Vagina (tissue), 2 donors: ENCODE results near the gene SLC39A11. TPM values are rescaled to one million over a fixed set of nuclear protein-coding genes. Genes with fewer than 3 reads are reported as not detected.
A peak's percentile ranks its signal among the peaks of the same experiment; 100 is the strongest.
"Not testable (repeated sequence)": the region's sequence is repeated elsewhere in the genome, so short reads cannot be mapped to it uniquely, and the experiment has no call there.

Source experiments
- DNase-seq, 2 donors: peaks; one replicate each; pipeline ENCODE4 v3.0.0-alpha.2; 2017; ENCODE audit errors: extremely low spot score in 2 of 2
- H3K27ac ChIP-seq: fragments of 200-600 bp; sonication (generic); one replicate; pipeline ENCODE4 v1.5.1; 2019
- H3K27me3 ChIP-seq: fragments of 200-600 bp; sonication (generic); one replicate; pipeline ENCODE4 v1.5.1; 2019
- H3K36me3 ChIP-seq, 2 donors: fragments of 200-600 bp; sonication (generic); one replicate each; pipeline ENCODE4 v1.5.1; 2017 to 2019
- H3K4me1 ChIP-seq: fragments of 200-600 bp; sonication (generic); one replicate; pipeline ENCODE4 v1.5.1; 2019
- H3K4me3 ChIP-seq, 2 donors: fragments of 200-600 bp; sonication (generic); 1 replicate in 1 of 2; 2 replicates in 1 of 2; pipeline ENCODE4 v1.5.1; 2016 to 2019
- H3K9me3 ChIP-seq: fragments of 200-600 bp; sonication (generic); one replicate; pipeline ENCODE4 v1.5.1; 2019
- POLR2A ChIP-seq, 2 donors: fragments of 450-650 bp; IDR thresholded peaks; one replicate each; pipeline ENCODE4 v1.6.1; 2017; ENCODE audit warnings: antibody characterized with exemption in 2 of 2, mild to moderate bottlenecking in 2 of 2, moderate library complexity in 2 of 2
- POLR2AphosphoS5 ChIP-seq, 2 donors: sonication (generic); formaldehyde crosslinking; IDR thresholded peaks; one replicate each; pipeline ENCODE4 v1.9.0; 2017; ENCODE audit warnings: antibody characterized with exemption in 2 of 2, mild to moderate bottlenecking in 2 of 2, low read depth in 1 of 2; ENCODE audit not compliant: insufficient read depth in 1 of 2
- intact Hi-C: fragments of 100-400 bp; cut with DNase I; formaldehyde crosslinking; loops from one replicate; pipeline ENCODE4 v1.15.1; 2023
- total RNA-seq: library from RNA; depleted of rRNA; stranded (reverse); fragments of >200 nt; gene quantifications from one replicate; pipeline ENCODE4 v1.2.3, GENCODE V29; 2016
- TF ChIP-seq, protein P1 (sequence below), 3 experiments: fragments of 450-650 bp in 2 of 3; fragments of 200-600 bp in 1 of 3; sonication (generic) in 1 of 3; IDR thresholded peaks; one replicate each; pipeline ENCODE4 v1.5.1; 2017 to 2019; ENCODE audit warnings: antibody characterized with exemption in 3 of 3, mild to moderate bottlenecking in 2 of 3, moderate library complexity in 2 of 3

The SLC39A11 gene
- total RNA-seq, 1 donor from 2014 or later = 22.6 TPM

- intact Hi-C loops = no loop called here
- no peak for DNase-seq
- H3K36me3 ChIP-seq = peaks cover 0 to 6% of the 10 kb centered on the region in 2 donors
- no peaks in the 10 kb centered on the region for H3K9me3 ChIP-seq
- peak overlapping the region; percentile 17 for H3K27ac ChIP-seq
- no peaks in the 10 kb centered on the region for H3K27me3 ChIP-seq
- TF ChIP-seq POLR2AphosphoS5 (IDR thresholded peaks at IDR 0.05; ENCODE audit: insufficient read depth in 1 of 2, low read depth in 1 of 2) = no peak
- TF ChIP-seq, protein P1, sequence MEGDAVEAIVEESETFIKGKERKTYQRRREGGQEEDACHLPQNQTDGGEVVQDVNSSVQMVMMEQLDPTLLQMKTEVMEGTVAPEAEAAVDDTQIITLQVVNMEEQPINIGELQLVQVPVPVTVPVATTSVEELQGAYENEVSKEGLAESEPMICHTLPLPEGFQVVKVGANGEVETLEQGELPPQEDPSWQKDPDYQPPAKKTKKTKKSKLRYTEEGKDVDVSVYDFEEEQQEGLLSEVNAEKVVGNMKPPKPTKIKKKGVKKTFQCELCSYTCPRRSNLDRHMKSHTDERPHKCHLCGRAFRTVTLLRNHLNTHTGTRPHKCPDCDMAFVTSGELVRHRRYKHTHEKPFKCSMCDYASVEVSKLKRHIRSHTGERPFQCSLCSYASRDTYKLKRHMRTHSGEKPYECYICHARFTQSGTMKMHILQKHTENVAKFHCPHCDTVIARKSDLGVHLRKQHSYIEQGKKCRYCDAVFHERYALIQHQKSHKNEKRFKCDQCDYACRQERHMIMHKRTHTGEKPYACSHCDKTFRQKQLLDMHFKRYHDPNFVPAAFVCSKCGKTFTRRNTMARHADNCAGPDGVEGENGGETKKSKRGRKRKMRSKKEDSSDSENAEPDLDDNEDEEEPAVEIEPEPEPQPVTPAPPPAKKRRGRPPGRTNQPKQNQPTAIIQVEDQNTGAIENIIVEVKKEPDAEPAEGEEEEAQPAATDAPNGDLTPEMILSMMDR (IDR thresholded peaks at IDR 0.05) = no peak
- TF ChIP-seq POLR2A (IDR thresholded peaks at IDR 0.05) = no peak
- peaks cover 40% of the 10 kb centered on the region for H3K4me1 ChIP-seq
- no peak overlapping the region for H3K4me3 ChIP-seq
Measured at GRCh38 chr17:73069164-73069770, 23.2 kb downstream of the SLC39A11 start.

DNA sequence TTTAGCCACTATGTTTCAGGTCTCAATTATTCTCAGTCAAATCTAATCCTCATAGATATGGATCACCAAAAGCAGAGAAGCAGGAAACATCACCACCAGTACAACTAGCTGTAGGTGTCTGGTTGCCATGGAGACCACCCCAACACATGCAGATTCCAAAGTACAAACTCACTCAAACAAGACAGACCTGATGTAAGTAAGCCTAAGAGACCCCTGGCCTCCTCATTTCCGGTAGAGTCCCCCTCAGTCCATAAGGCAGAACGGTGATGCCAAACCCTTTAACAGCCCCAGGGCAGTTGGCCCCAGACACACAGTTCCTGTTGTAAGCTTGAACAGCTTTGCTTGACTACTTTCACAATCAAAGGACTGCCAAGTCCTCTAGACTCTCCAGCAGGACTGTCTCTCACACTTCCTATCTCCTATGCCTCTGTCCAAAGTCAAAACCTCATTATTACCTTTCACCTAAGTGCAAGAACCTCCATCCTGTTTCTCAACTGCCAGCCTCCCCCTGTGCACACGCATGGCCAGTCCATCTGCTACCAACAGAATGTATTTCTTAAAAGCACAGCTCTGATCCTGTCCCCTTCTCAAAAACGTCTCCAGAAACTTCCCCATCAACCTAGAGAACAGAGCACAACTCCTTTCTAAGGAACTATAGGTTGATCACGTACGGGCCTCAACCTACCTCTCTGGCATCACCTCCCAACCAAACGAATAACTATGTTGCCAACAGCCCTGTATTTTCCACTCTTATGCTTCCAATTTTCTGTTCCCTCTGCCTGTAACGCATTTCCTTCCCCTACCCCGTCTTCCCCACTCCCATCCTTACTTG lies 23.9 kb downstream of the SLC39A11 start:
- H3K27me3 ChIP-seq = no peaks in the 10 kb centered on the region
- H3K4me3 ChIP-seq = no peak overlapping the region
- DNase-seq = no peak
- H3K27ac ChIP-seq = peak overlapping the region; percentile 17
- H3K4me1 ChIP-seq = peaks cover 40% of the 10 kb centered on the region
- intact Hi-C loops = no loop called here
- no peaks in the 10 kb centered on the region for H3K9me3 ChIP-seq
- no peak for TF ChIP-seq POLR2AphosphoS5 (IDR thresholded peaks at IDR 0.05; ENCODE audit: insufficient read depth in 1 of 2, low read depth in 1 of 2)
- TF ChIP-seq, protein P1 (IDR thresholded peaks at IDR 0.05) = no peak
- no peak for TF ChIP-seq POLR2A (IDR thresholded peaks at IDR 0.05)
- H3K36me3 ChIP-seq = peaks cover 0 to 6% of the 10 kb centered on the region in 2 donors

DNA sequence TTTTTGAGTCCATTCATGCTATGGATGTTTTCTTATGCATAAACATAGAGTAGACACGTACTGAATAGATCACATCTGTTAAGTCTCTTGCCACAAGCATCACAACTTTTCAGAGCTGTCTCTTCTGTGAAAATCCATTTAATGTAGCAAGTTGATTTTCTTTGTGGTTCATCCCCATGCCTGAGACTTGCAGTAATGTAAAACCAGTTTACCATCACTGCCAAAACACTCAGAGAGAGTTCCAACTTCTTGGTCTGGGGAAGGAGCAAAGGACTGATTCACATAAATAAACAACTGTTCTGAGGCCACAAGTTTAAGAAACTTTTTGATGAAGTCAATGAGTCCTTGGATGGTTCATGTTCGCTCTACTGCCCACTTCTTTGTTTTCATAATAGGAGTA lies 24.8 kb downstream of the SLC39A11 start:
- DNase-seq, H3K9me3 ChIP-seq, intact Hi-C loops, H3K27ac ChIP-seq, H3K27me3 ChIP-seq, H3K36me3 ChIP-seq, H3K4me3 ChIP-seq: not testable (repeated sequence)
- peaks cover 40% of the 10 kb centered on the region for H3K4me1 ChIP-seq

GRCh38 chr17:73067075-73067474 lies 25.4 kb downstream of the SLC39A11 start:
- no peaks in the 10 kb centered on the region for H3K27me3 ChIP-seq
- intact Hi-C loops = no loop called here
- peaks cover 40% of the 10 kb centered on the region for H3K4me1 ChIP-seq
- DNase-seq = no peak
- no peaks in the 10 kb centered on the region for H3K36me3 ChIP-seq
- no peak overlapping the region for H3K4me3 ChIP-seq
- no peaks in the 10 kb centered on the region for H3K9me3 ChIP-seq
- no peak overlapping the region for H3K27ac ChIP-seq
- TF ChIP-seq POLR2AphosphoS5 (IDR thresholded peaks at IDR 0.05; ENCODE audit: insufficient read depth in 1 of 2, low read depth in 1 of 2) (no peak), POLR2A (IDR thresholded peaks at IDR 0.05) (no peak)
- TF ChIP-seq, protein P1 (IDR thresholded peaks at IDR 0.05) = no peak

- Histone ChIP-seq H3K27ac (no peak overlapping the region), H3K4me3 (no peak overlapping the region), H3K36me3 (no peaks in the 10 kb centered on the region), H3K27me3 (no peaks in the 10 kb centered on the region), H3K9me3 (no peaks in the 10 kb centered on the region), H3K4me1 (peaks cover 35% of the 10 kb centered on the region)
- no peak for DNase-seq
- intact Hi-C loops = no loop called here
- TF ChIP-seq, protein P1 (IDR thresholded peaks at IDR 0.05) = no peak
- TF ChIP-seq POLR2A (IDR thresholded peaks at IDR 0.05) (no peak), POLR2AphosphoS5 (IDR thresholded peaks at IDR 0.05; ENCODE audit: insufficient read depth in 1 of 2, low read depth in 1 of 2) (no peak)
Measured at GRCh38 chr17:73066148-73066884, 26.2 kb downstream of the SLC39A11 start.
